Mucosa of stomach (tissue), 1 donor: ENCODE data around the gene ETS2.

Experiments
- H3K27me3 ChIP-seq: one replicate; pipeline ENCODE4 v1.7.0; 2013; ENCODE audit warnings: mild to moderate bottlenecking, low read length; ENCODE audit not compliant: control insufficient read depth, insufficient read depth
- H3K36me3 ChIP-seq: one replicate; pipeline ENCODE4 v1.7.0; 2013; ENCODE audit warnings: low read length; ENCODE audit not compliant: control insufficient read depth, insufficient read depth
- H3K4me1 ChIP-seq: one replicate; pipeline ENCODE4 v1.7.0; 2013; ENCODE audit warnings: mild to moderate bottlenecking, low read length; ENCODE audit not compliant: control insufficient read depth, insufficient read depth
- H3K4me3 ChIP-seq: one replicate; pipeline ENCODE4 v1.7.0; 2013; ENCODE audit warnings: low read length
- H3K9ac ChIP-seq: one replicate; pipeline ENCODE4 v1.7.0; 2013; ENCODE audit warnings: mild to moderate bottlenecking, low read length, moderate library complexity
- H3K9me3 ChIP-seq: one replicate; pipeline ENCODE4 v1.7.0; 2013; ENCODE audit warnings: mild to moderate bottlenecking, low read length, moderate library complexity; ENCODE audit not compliant: control insufficient read depth
- donor health status: Pancreatic carcinoma.

The ETS2 gene

DNA sequence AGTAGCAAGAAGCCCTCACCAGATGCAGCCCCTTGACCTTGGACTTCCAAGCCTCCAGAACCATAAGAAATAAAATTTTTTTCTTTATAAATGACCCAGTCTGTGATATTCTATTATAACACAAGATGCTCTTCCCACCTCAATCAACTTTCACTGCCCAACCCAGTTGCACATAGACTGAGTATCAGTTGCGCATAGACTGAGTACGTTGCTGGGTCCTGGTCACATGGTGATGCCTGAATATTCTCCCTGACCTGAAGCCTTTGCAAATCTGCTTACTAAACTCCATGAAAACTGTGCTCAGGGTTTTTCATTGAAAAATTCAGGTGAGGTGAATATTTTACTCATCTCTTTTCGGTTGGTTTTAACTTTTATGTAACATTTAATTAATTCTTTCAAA lies 59.2 kb downstream of the ETS2 start:
- no peaks in the 10 kb centered on the region for H3K36me3 ChIP-seq
- no peaks in the 10 kb centered on the region for H3K9me3 ChIP-seq
- no peaks in the 10 kb centered on the region for H3K4me1 ChIP-seq
- no peak overlapping the region for H3K4me3 ChIP-seq
- H3K9ac ChIP-seq: no peak overlapping the region
- no peaks in the 10 kb centered on the region for H3K27me3 ChIP-seq

DNA sequence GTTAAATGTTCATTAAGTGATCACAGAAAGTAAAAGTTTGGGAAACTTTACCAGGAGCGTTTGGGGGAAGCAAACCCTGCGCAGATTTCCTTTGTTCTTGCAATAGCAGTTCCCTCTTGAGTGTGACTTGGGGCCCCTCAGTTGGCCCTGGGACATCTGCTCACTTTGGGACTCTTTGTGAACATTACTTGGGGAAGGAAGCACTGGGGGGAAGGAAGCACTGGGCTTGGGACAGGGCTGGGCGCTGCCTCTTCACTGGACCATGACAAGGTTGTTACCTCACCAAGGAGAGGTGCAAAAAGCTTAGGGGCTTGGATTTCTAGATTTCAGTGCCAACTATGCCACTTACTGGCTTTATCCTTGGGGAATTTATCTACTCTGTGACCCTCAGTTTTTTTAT lies 63.5 kb downstream of the ETS2 start:
- Histone ChIP-seq H3K4me3 (no peak overlapping the region), H3K4me1 (no peaks in the 10 kb centered on the region), H3K9ac (no peak overlapping the region), H3K9me3 (no peaks in the 10 kb centered on the region), H3K36me3 (no peaks in the 10 kb centered on the region), H3K27me3 (no peaks in the 10 kb centered on the region)

DNA sequence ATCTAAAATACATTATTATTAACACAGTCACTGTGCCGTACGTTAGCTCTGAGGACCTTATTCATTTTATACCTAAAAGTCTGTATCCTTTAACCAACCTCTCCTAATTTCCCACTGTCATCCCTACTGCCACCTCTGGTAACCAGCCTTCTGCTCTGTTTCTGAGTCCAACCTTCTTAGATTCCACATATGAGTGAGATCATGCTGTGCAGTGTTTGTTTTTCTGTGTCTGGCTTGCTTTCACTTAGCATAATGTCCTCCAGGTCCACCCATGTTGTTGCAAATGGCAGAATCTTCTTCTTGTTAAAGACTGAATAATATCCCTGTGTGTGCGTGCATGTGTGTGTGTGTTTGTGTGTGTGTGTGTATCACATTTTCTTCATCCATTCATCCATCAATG lies 64.2 kb downstream of the ETS2 start:
- no peaks in the 10 kb centered on the region for H3K36me3 ChIP-seq
- H3K4me1 ChIP-seq: no peaks in the 10 kb centered on the region

More for the DNA sequence above, 64.2 kb downstream of the ETS2 start:
- no peak overlapping the region for H3K9ac ChIP-seq
- H3K9me3 ChIP-seq: no peaks in the 10 kb centered on the region
- H3K4me3 ChIP-seq: no peak overlapping the region
- H3K27me3 ChIP-seq: no peaks in the 10 kb centered on the region
